Fibroblast of lung (primary cell): ENCODE results near the gene GPR107.

ENCODE experiments used
- EZH2 ChIP-seq: IDR thresholded peaks from 2 replicates; pipeline ENCODE4 v1.5.1; 2012; ENCODE audit warnings: low read length, control low read depth, mild to moderate bottlenecking; ENCODE audit errors: missing control alignments
- TF ChIP-seq, protein P1 (sequence below), 2 donors: IDR thresholded peaks in 1 of 2; conservative IDR thresholded peaks in 1 of 2; 1 replicate in 1 of 2; 2 replicates in 1 of 2; pipeline ENCODE4 v1.5.1; 2011 to 2012; ENCODE audit warnings: low read length in 2 of 2, control low read depth in 1 of 2, inconsistent platforms in 1 of 2, low read depth in 1 of 2, mild to moderate bottlenecking in 1 of 2

DNA sequence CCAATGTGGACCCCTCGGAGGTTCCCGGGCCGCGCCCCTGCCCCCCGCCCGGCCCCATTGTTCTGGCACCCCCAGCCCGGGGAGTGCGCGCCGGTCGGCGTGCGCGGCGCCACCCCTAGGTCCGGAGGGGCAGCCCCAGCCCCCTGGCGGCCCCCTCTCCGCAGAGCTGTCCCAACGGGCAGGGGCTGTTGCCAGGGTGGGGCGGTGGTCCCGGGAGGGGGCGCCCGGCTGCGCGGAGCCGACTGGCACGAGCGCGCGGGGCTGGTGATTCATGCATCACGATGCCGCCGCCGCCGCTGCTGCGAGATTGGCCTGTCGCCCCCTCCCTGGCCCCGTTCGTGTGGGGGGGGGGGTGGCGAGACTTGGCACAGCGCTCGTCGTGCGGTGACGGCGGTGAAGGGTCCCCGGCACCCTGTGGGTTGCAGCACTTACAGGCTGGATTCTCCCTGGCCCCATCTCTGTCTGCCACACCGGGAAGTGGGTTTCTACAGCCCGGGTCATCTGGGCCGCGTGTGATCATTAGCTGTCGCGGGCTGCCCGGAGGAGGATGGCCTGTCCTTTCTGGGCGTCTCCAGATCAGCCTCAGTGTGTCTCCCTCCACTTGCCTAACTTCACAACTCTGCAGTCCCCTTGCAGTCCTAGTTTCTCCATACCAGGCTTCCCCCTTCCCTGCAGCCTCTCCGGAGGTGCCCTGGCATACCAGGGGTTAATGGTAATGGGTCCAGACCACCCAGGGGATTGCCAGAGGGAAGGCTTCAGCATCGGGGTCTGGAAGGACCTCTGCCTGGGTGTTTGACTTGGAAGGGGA lies 119.4 kb downstream of the GPR107 start:
- TF ChIP-seq, protein P1, sequence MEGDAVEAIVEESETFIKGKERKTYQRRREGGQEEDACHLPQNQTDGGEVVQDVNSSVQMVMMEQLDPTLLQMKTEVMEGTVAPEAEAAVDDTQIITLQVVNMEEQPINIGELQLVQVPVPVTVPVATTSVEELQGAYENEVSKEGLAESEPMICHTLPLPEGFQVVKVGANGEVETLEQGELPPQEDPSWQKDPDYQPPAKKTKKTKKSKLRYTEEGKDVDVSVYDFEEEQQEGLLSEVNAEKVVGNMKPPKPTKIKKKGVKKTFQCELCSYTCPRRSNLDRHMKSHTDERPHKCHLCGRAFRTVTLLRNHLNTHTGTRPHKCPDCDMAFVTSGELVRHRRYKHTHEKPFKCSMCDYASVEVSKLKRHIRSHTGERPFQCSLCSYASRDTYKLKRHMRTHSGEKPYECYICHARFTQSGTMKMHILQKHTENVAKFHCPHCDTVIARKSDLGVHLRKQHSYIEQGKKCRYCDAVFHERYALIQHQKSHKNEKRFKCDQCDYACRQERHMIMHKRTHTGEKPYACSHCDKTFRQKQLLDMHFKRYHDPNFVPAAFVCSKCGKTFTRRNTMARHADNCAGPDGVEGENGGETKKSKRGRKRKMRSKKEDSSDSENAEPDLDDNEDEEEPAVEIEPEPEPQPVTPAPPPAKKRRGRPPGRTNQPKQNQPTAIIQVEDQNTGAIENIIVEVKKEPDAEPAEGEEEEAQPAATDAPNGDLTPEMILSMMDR (conservative IDR thresholded peaks at IDR 0.05 in 1 of 2, IDR thresholded peaks at IDR 0.05 in 1 of 2; ENCODE audit: low read depth in 1 of 2, low read length in 2 of 2): no peak
- no peak for TF ChIP-seq EZH2
